HG03439 (cell line): ENCODE data around the gene AXIN2.

ENCODE experiments used
- ATAC-seq: cut with Tn5 transposase; IDR thresholded peaks from one replicate; pipeline ENCODE4 v1.9.1; 2021; ENCODE audit warnings: mild to moderate bottlenecking, moderate library complexity; ENCODE audit not compliant: unreplicated experiment

AXIN2 gene, protein sequence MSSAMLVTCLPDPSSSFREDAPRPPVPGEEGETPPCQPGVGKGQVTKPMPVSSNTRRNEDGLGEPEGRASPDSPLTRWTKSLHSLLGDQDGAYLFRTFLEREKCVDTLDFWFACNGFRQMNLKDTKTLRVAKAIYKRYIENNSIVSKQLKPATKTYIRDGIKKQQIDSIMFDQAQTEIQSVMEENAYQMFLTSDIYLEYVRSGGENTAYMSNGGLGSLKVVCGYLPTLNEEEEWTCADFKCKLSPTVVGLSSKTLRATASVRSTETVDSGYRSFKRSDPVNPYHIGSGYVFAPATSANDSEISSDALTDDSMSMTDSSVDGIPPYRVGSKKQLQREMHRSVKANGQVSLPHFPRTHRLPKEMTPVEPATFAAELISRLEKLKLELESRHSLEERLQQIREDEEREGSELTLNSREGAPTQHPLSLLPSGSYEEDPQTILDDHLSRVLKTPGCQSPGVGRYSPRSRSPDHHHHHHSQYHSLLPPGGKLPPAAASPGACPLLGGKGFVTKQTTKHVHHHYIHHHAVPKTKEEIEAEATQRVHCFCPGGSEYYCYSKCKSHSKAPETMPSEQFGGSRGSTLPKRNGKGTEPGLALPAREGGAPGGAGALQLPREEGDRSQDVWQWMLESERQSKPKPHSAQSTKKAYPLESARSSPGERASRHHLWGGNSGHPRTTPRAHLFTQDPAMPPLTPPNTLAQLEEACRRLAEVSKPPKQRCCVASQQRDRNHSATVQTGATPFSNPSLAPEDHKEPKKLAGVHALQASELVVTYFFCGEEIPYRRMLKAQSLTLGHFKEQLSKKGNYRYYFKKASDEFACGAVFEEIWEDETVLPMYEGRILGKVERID

DNA sequence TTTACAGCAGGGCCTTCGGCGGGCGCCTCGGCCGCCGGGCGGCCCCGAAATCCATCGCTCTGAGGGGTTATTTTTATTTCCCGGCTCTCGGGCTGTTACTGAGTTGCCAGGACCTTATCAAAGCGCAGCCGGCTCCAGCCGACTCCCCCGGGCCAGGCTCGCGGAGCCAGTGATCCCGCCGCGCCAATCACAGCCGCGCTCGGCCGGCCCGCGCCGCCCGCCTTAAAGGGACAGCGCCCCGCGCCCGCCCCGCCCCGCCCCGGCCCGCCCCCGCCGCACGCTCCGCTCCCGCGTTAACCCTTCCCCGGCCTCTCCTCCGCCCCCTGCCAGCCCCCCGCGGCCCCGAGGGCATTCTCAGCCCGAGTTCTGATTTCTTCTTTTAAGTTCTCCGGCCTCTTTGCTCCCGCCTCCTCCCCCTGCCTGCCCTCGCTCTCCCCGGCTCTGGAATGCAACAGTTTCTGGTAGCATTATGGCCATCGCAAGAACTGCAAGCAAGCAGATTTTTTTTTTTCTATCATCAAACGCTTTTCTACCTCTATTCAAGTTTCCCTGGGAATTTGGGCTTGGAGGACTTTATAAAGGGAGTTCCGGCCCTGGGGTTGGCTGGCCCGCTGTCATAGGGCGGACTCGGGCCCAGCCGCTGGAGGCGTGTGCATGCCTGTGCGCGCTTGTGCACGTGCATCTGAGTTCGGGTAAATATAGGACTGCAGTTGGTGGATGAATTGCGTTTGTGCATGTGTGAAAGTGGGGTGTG is at the start of gene AXIN2:
TSS of gene AXIN2 (minus strand) at position 197 of the 754 bp plus-strand sequence. CDS start 3,028 bp downstream, outside the sequence.
- peak; percentile 85 for ATAC-seq

DNA sequence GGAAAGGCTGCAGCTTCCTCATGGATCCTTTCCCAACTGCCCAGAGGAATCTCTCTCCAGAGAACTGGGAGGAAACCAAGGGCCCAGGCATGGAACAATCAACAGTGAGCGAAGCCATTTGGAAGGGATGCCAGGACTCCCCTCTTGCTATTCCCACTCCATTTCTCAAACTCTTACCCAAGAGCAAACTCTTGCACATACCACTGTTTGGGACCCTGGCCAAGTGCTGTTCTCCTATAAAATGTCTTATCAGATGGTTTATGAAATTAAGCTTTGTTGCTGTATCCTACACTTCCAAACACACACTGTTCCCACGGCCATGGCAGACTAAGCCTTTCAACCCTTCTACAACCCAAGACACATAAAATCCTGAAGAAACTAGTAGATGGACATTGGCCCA is 48.3 kb upstream of the AXIN2 start:
- ATAC-seq = no peak

DNA sequence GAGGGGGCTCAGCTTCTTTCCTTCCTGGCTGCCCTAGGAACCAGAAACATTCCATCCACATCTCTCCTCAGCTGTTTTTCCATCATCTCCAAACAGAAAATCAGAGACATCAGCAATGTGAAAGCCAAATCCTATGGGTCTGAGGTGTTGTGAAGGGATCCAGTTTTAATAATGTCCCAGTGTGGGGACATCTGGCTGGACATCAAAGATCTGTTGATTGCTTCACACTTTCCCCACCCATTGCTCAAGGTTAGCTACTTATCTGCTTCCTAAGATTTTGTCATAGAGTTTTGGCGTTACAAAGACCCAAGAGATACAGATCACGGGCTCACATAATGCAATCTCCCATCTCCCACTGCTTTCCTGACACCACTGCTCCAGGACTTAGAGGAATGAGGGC is 47.8 kb upstream of the AXIN2 start:
- ATAC-seq = no peak

DNA sequence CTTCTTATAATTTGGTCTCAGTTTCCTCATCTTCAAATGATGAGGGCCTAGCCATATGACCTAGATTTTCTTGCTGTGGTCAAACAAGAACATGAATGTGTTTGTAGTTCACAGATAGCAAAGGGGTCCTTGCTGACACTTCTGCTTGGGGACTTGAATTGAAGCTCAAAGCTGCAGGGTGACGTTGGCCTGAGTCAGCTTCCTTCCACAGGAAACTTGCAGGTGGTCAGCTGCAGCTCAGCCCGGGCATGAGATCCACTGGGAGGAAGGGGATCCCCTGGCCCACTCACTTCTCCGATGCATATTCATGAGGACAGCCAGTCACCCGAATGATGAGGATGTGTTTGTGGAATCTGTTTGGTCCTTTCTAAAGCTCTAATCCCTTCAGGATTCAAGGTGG is 42.6 kb upstream of the AXIN2 start:
- ATAC-seq = no peak

DNA sequence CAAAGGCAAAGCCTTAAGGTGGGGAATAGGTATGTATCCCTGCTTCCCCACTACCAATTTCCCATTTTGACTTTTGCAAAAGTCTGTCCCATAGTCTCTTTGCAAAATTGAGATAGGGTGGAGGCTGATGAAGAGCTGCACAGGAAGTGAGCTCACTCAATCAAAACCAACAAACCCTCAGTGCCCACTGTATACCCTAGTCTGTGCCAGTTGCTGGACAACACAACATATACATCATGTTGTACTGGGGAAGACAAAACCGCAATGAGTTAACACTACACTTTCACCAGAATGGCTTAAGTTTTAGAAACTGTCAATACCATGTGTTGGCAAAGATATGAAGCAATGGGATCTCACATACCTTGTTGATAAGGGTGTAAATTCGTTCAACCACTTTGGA is 40.4 kb upstream of the AXIN2 start:
- ATAC-seq = no peak

DNA sequence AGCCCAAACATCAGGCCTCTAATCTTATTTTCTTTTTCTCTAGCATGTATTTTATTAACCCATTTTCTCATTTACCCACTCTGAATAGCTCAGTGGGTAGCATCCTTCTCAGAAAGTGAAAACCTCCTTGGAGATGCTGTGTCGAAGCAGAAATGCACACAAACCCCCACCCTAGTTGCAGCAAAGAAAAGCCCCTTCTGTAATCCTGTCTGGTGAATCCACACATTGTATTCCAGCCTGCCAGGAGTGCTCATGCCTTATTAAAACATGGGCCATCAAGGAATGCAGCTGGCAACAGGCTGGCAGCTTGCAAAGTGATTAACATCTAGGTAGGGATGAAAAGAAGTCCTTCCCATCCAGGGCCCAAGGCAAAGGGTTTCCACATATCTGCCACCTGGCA is 39.7 kb upstream of the AXIN2 start:
- no peak for ATAC-seq

DNA sequence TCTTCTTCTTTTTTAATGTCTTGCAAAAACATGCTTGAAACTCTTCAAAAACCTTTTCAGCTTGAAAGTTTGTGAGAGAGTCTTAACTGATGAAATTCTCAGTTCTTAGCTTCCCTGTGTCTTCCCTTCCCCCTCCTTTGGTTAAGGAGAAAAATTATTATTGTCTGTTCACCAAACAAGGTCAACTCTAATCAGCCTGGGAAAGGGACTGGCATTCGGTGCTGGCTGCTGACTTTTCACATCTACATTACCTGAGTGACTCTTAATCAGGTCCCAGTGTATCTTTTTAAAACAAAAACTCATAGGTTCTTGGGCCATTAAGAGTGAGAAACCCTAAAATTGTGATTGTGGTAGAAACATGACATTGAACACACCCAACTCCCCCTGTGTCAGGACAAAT is 39.1 kb upstream of the AXIN2 start:
- ATAC-seq = no peak

DNA sequence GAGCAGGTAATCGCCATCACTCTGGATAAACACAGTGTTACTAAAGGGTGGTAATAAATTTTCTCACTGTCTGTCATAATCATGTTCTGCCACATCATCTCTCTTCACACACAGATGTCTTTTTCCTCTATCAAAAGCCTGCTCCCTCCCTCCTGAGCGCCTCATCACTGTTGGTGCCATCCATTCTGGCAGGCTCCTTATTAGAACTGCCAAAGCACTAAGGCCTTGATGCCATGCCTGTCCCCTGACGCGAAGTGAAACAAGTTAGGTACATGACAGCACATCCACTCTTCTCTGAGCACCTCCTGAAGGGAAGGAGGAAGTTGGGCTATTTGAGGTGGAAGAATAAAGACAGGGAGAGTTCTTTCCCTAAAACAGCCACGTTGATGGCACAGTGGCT is 38.2 kb upstream of the AXIN2 start:
- ATAC-seq = no peak

DNA sequence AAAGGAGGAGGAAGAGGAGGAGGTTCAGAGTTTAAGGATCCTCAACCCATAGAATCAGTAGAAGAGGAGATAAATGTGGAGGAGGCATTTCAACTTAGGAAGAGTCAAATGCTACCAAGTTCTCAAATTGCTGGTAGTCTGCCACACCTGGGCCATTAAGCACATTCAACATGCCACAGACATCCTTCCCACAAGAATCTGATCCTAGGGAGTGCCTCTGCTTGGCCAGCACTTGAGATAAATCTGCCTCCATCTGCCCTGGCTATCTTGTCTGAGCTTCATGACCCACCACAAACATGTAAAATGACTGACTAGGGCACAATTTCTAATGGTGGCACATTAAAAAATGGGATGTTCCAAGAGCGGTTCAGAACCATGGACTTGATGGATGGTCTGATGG is 37.3 kb upstream of the AXIN2 start:
- ATAC-seq = no peak

DNA sequence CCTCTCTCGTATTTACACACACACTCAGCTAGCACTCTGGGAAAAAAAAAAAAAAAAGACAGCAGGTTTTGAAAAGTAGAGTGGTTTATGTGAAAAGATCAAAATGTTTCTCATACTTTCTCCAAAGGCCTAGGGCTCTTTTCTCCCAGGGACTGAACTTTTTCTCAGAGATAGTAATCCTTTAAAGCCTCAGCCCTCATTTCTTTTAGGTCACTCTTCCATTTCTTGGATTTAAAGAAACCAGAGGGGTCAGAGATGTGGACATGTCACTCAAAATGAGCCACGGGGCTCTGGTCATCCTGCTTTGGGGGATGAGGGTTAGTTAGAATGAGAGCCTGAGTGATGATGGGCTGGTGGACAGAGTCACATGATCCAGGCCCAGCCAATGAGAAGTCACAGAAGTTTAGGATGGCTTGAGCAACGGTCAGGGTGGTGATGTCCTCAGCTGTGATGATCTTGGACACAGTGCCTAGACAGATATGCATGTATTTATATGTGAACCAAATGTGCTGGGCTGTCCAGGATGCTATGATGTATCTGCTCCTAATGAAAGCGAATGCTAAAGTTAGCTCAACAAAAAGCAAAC is 33.7 kb upstream of the AXIN2 start:
- no peak for ATAC-seq

DNA sequence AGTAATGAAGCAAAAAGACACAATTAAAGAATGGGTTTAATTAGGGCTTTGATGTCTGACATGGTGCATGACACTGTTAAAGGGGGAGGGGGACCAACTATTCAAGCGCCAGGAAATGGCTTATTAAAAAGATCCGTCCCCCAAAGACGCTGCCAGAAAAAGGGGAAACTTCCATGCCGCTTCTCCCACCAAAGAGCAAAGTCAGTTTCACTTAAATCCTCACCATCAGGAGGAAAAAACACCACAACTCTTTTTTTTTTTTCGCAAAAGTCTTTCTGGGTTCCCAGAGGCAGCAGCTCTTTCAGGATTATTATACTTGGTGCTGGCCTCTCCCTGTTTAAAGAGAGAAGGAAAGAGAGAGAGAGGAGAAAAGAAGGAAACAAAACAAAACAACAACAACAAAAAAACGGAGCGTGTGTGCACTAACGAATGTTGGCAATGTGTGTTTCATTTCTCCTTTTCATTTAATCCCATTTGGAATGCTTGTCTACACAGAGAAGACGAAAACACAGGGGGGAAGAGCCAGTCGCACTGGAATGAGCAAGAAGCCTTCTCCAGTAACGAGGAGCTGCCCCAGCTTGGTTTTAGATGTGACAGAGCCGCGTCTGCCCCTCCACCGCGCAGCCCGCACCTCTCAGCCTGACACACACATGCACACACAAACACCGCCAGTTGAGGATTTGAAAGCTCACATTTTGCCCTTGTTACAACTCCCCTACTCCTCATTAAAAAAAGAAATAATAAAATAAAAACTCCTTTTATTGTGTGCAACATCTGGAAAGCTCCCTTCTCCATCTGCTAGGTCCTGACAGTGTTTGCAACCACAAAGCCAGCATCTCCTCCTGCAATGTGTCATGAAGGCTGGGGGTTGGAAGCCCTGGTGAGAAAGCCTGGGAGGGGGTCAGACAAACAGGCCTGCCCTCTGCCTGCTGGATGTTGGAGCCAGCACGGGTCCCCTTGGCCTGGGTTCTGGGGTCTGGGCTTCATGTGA is 32.7 kb upstream of the AXIN2 start:
- ATAC-seq = no peak

DNA sequence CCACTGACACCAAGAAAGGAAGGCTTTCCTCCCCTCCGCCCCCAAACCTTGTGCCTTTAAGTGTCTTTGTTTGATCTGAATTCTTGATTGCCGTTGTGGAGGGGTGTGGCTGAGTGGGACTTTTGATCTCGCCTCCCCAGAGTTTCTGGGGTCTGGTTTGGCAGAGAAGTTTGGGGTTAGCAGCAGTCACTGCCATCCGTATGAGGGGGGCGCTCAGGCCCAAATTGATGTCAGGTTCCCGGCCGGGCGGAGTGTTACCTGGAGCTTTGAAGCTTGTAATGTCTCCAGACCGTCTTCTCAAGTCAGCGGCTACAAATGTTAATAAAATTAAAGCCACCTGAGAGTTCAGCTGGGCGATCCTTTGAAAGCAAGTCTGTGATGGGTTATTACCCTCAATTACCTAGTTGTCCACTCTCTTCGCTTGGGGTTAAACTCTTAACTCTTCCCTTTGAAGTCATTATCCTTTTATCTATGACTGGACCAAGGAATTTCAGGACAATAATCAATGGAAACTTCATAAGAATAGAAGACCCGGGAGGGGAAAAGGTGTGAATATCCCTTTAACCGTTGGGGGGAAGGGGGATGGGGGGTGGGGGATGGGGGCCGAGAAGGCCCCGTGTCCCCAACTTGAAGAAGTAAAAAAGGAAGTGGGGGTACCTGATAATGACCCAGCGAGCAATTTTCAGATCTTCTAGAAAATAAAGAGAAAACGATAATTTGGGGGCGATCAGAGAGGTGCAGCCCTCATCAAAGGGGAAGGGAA is 31.8 kb upstream of the AXIN2 start:
- ATAC-seq = no peak

DNA sequence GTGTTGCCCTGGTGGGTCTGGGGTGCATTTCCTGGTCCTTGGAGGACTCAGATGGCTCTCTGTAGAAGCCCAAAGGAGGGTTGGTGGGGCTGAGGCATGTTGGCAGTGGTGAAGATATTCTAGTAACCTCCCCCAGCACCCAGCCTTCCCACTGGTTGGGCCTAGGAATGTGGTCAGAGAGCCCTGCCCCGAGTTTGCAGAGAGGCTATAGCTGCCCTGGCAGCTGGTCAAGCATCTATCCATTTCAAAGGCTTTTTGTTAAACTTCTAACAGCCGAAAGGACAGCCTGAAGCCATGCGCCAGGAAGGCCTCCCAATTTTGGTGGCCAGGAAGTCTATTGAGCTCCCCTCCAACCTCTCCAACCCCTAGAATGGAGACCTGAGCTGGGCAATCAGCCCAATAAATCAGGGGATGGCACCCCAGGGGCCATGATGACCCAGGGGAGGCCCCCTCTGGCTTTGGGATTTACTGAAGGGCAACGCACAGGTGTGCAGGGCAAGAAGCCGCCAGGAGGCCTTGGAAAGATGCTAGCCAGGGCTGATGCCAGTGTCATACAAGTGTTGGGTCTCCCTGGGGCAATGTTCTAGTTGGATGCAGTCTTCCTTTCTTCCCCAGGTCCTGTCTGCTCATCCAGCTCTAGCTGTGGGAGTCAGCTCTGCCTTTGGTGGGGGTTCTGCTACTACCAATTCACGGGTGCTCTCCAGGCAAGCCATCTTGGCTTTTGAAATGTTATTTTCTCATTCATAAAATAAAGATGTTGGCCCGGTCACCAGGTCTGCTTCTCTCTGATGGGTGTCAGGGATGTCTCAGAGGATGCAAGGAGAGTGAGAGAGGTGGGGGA is 30.9 kb upstream of the AXIN2 start:
- ATAC-seq = no peak

DNA sequence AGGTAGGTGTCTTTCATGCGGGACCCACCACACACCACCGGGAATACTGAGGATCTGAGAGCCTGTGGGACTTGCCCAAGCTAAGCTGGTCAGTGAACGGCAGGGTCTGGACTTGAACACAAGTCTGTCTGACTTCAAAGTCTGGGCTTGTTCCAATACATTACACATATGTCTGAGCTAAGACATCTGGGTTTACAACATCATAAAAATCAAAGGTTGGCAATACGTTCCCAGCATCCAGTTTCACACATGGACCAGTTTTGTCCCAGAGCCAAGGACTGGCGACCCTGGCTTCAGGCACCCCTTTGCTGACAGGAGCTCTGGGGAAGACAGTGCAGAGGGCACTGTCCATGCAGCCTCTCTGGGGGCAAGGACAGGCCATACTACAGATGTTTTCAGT is 27.9 kb upstream of the AXIN2 start:
- no peak for ATAC-seq

DNA sequence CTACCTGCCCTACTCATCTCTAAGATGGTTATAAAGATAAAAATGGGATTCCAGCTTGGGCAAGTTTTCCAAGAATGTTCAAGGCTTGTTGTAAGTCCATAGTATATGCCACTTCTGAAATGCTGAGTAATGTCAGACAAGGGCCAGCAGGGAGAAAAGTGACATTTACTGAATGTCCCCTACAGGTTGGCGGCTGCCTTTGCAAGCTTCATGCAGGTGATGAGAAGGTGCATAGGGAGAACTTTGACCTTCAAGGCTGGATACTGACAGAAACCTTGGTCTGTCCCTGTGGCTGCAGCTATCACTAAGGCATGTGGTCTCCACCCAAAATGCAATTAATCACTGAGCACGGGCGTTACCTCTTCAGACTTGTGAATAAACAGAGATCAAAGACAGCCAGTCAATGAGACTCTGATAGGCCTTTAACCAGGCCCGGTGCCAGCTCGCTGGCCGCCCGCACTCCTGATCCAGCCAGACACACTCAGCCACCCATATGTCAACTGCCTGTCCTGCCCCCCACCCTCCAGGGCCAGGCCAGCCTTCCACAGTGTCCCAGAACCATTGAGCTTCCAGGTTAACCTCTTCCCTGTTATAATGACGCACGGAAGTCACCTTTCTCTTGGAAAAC is 26.8 kb upstream of the AXIN2 start:
- no peak for ATAC-seq

DNA sequence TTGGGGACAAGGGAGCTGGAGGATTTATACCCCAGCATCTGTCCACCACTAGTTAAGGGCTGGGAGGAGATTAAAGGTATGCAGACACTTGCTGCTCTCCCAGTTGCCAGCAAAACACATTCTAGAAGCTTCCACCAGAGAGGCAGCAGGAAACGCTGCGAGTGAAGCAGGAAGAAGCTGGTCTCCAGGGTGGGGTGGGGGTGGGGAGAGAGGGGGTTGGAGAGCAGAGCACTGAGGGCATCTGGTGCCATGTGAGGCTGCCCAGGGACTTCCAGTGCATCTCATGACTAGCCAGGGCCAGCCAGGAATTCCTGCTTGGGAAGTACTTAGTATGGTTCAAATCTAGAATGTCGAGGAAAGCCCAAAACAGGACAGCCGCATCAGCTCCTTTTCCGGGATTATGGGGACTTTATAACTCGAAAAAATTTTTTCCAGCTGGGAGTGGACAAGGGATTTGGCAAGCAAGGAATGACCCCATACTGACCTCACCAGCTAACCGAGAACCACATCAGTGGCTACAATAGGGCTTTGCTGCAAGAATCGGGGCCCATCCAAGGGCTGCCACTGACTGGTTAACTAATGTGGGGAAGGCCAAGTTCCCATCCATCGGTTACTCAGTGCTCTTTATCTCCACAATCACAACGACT is 26.2 kb upstream of the AXIN2 start:
- ATAC-seq = no peak

DNA sequence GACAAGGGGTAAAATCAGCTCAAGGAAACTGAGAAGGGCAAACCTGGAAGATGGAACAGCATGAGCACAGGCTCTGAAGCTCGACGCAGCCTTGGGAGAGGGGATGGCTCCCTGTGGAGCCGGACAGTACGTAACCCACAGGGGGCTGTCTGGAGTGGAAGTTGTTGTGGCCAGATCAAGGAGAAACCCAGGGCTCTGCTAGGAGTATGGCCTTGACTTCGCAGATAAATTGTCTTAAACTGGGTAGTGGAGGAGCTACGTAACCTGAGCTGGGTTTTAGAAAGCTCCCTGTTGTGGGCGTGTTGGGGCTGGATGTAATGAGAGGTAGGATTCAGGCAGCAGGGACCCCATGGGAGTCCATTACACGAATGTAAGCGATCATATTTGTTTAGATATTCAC is 25.5 kb upstream of the AXIN2 start:
- ATAC-seq = no peak
